HG02763 (cell line): ENCODE results near the gene LONRF2.
A peak's percentile ranks its signal among the peaks of the same experiment; 100 is the strongest.

Experiments
- ATAC-seq: cut with Tn5 transposase; IDR thresholded peaks from one replicate; pipeline ENCODE4 v1.9.1; 2021; ENCODE audit warnings: mild to moderate bottlenecking, moderate library complexity; ENCODE audit not compliant: unreplicated experiment

The LONRF2 gene

GRCh38 chr2:100237770-100238169, 84.5 kb downstream of the LONRF2 start:
- no peak for ATAC-seq

- ATAC-seq, result no peak
Observed at GRCh38 chr2:100237163-100237562, 85.1 kb downstream of the LONRF2 start.

GRCh38 chr2:100236166-100236565, 86.1 kb downstream of the LONRF2 start:
- no peak for ATAC-seq

- ATAC-seq, result no peak
Observed at GRCh38 chr2:100235581-100235980, 86.7 kb downstream of the LONRF2 start.

GRCh38 chr2:100235098-100235497, 87.2 kb downstream of the LONRF2 start:
- ATAC-seq, result peak; percentile 98

GRCh38 chr2:100234141-100234540, 88.2 kb downstream of the LONRF2 start:
- ATAC-seq, result no peak

- ATAC-seq, result no peak
Observed at GRCh38 chr2:100233061-100233460, 89.2 kb downstream of the LONRF2 start.

GRCh38 chr2:100230754-100231153, 91.5 kb downstream of the LONRF2 start:
- no peak for ATAC-seq

GRCh38 chr2:100228967-100229366, 93.3 kb downstream of the LONRF2 start:
- no peak for ATAC-seq

- no peak for ATAC-seq
Observed at GRCh38 chr2:100228415-100228814, 93.9 kb downstream of the LONRF2 start.

GRCh38 chr2:100224988-100225710, 97.2 kb downstream of the LONRF2 start:
- ATAC-seq, result no peak

GRCh38 chr2:100223502-100223901, 98.8 kb downstream of the LONRF2 start:
- no peak for ATAC-seq
